ENCODE results near the gene OXSM. TPM values are rescaled to one million over a fixed set of nuclear protein-coding genes. Genes with fewer than 3 reads are reported as not detected.

Gene OXSM
- total and polyA plus RNA-seq, 2 experiments from 2014 or later, result 1.3 to 2.2 TPM

- TF ChIP-seq REST (IDR thresholded peaks at IDR 0.05; ENCODE audit: unreplicated experiment) (no peak), ZNF114 (CRISPR knock-in tag; IDR thresholded peaks at IDR 0.05) (no peak), EZH2phosphoT487 (IDR thresholded peaks at IDR 0.05; ENCODE audit: unreplicated experiment) (no peak), JUNB (IDR thresholded peaks at IDR 0.05; ENCODE audit: unreplicated experiment) (no peak), ZNF331 (CRISPR knock-in tag; IDR thresholded peaks at IDR 0.05; ENCODE audit: low read depth) (no peak)
These were observed 40.8 kb upstream of the OXSM start (continued) for GRCh38 chr3:25749031-25749581.

- no peaks in the 10 kb centered on the region for H3F3A ChIP-seq (replicated peaks; ENCODE audit: low read depth)
- TF ChIP-seq JUNB (IDR thresholded peaks at IDR 0.05; ENCODE audit: unreplicated experiment) (no peak), CTCF (conservative IDR thresholded peaks at IDR 0.05; ENCODE audit: low read depth in 2 of 2) (no peak), NANOG (IDR thresholded peaks at IDR 0.05; ENCODE audit: borderline replicate concordance) (no peak), REST (IDR thresholded peaks at IDR 0.05; ENCODE audit: unreplicated experiment) (no peak), STAT1 (IDR thresholded peaks at IDR 0.05; ENCODE audit: unreplicated experiment) (no peak), CREB1 (CRISPR knock-in tag; IDR thresholded peaks at IDR 0.05; ENCODE audit: low read depth) (no peak), ZNF331 (CRISPR knock-in tag; IDR thresholded peaks at IDR 0.05; ENCODE audit: low read depth) (no peak), POLR2AphosphoS5 (IDR thresholded peaks at IDR 0.05; ENCODE audit: low read depth) (no peak)
These were observed 38.8 kb upstream of the OXSM start for GRCh38 chr3:25751048-25751447.

More at GRCh38 chr3:25751048-25751447, 38.8 kb upstream of the OXSM start:
- Histone ChIP-seq H4K20me1 (replicated peaks; ENCODE audit: insufficient read depth) (no peaks in the 10 kb centered on the region), H3K79me2 (replicated peaks; ENCODE audit: insufficient read depth) (no peaks in the 10 kb centered on the region), H3K36me3 (ENCODE audit: insufficient read depth) (peaks cover 5% of the 10 kb centered on the region; the same call in 1 of the 2 replicates), H3K4me2 (no peak overlapping the region), H3K27me3 (ENCODE audit: insufficient read depth) (no peaks in the 10 kb centered on the region), H3K9me2 (ENCODE audit: insufficient read depth) (no peaks in the 10 kb centered on the region), H2AFZ (no peak overlapping the region), H3K4me1 (ENCODE audit: insufficient read depth) (peaks cover 13% of the 10 kb centered on the region), H3K4me3 (no peak overlapping the region), H3K27ac (ENCODE audit: low read depth) (no peak overlapping the region)
- no peaks in the 10 kb centered on the region for H3K9me3 Mint-ChIP-seq
- DNase-seq (ENCODE audit: low spot score), result no peak
- peaks cover 26% of the 10 kb centered on the region for H3K36me3 Mint-ChIP-seq (ENCODE audit: low read depth)
- no peak overlapping the region for H3K4me3 Mint-ChIP-seq
- H3K4me1 Mint-ChIP-seq, result peaks cover 18% of the 10 kb centered on the region
- H3K27ac Mint-ChIP-seq, result no peak overlapping the region
- H3K27me3 Mint-ChIP-seq (ENCODE audit: insufficient read depth, low read depth, poor library complexity), result peaks cover 2% of the 10 kb centered on the region
- ATAC-seq, result no peak
